CD4-positive, alpha-beta memory T cell (primary cell): Measurements from ENCODE around the gene ZNF136. TPM values are rescaled to one million over a fixed set of nuclear protein-coding genes. Genes with fewer than 3 reads are reported as not detected.
A peak's percentile ranks its signal among the peaks of the same experiment; 100 is the strongest.

Experiments used
- CTCF ChIA-PET: fragments of 350-600 bp; sonication (Branson Sonifier 250); formaldehyde crosslinking; loops from one replicate; lab custom pipeline; 2021; ENCODE audit warnings: inconsistent platforms; ENCODE audit not compliant: partially characterized antibody; lab: Charles Lee
- POLR2A ChIA-PET: fragments of 350-600 bp; sonication (Branson Sonifier 250); formaldehyde crosslinking; loops from one replicate; lab custom pipeline; 2021; ENCODE audit not compliant: partially characterized antibody; lab: Charles Lee
- DNase-seq, 5 donors: peaks; one replicate each; pipeline versions ENCODE4 v3.0.0 to v3.0.0-alpha.2; 2020 to 2022; ENCODE audit warnings: mixed read lengths in 1 of 5
- H3K27ac ChIP-seq: one replicate; pipeline ENCODE4 v1.7.0; 2013; ENCODE audit warnings: low read depth, low read length
- H3K27me3 ChIP-seq: 2 replicates; pipeline ENCODE4 v1.7.0; 2013; ENCODE audit warnings: mild to moderate bottlenecking, low read length, moderate library complexity; ENCODE audit not compliant: insufficient read depth
- H3K36me3 ChIP-seq: 2 replicates; pipeline ENCODE4 v1.7.0; 2013; ENCODE audit warnings: mild to moderate bottlenecking, low read length, moderate library complexity; ENCODE audit not compliant: insufficient read depth
- H3K4me1 ChIP-seq: 2 replicates; pipeline ENCODE4 v1.7.0; 2013; ENCODE audit warnings: mild to moderate bottlenecking, low read length, moderate library complexity; ENCODE audit not compliant: insufficient read depth
- H3K4me3 ChIP-seq, 2 donors: one replicate each; pipeline ENCODE4 v1.7.0; 2013; ENCODE audit warnings: low read length in 2 of 2, mild to moderate bottlenecking in 1 of 2
- H3K9me3 ChIP-seq, 2 donors: one replicate each; pipeline ENCODE4 v1.7.0; 2013; ENCODE audit warnings: low read length in 2 of 2, control low read depth in 1 of 2; ENCODE audit not compliant: control insufficient read depth in 1 of 2
- H3K27ac Mint-ChIP-seq, 7 donors: one replicate each; pipeline ENCODE4 v1.8.0; 2020 to 2021; ENCODE audit warnings: mixed read lengths in 7 of 7, mild to moderate bottlenecking in 6 of 7, inconsistent platforms in 3 of 7, moderate library complexity in 3 of 7
- H3K27me3 Mint-ChIP-seq, 2 donors: one replicate each; pipeline ENCODE4 v1.8.0; 2020 to 2021; ENCODE audit warnings: mixed read lengths in 2 of 2
- H3K36me3 Mint-ChIP-seq, 2 donors: one replicate each; pipeline ENCODE4 v1.8.0; 2020 to 2021; ENCODE audit warnings: mixed read lengths in 2 of 2, inconsistent platforms in 1 of 2, mild to moderate bottlenecking in 1 of 2
- H3K4me1 Mint-ChIP-seq, 4 donors: one replicate each; pipeline ENCODE4 v1.8.0; 2020 to 2021; ENCODE audit warnings: mixed read lengths in 4 of 4, mild to moderate bottlenecking in 1 of 4
- H3K4me3 Mint-ChIP-seq, 8 donors: one replicate each; pipeline ENCODE4 v1.8.0; 2020 to 2021; ENCODE audit warnings: mixed read lengths in 8 of 8, mild to moderate bottlenecking in 7 of 8, moderate library complexity in 6 of 8, inconsistent platforms in 3 of 8
- H3K9me3 Mint-ChIP-seq, 8 donors: one replicate each; pipeline ENCODE4 v1.8.0; 2020 to 2021; ENCODE audit warnings: mixed read lengths in 8 of 8, mild to moderate bottlenecking in 5 of 8, inconsistent platforms in 3 of 8, moderate library complexity in 1 of 8
- intact Hi-C: fragments of 100-400 bp; cut with micrococcal nuclease; formaldehyde crosslinking; loops from one replicate; pipeline ENCODE4 v1.15.1; 2023
- polyA plus RNA-seq, 2 donors: library from polyadenylated mRNA; unstranded; fragments of 300-500 nt; fragmentation: Illumina TruSeq; gene quantifications; one replicate each; pipeline ENCODE4 v1.2.3, GENCODE V29; 2021
- total RNA-seq, 2 experiments: library from RNA; stranded (reverse); gene quantifications; one replicate each; pipeline ENCODE4 v1.2.3, GENCODE V29; 2021

The ZNF136 gene
- total and polyA plus RNA-seq, 4 experiments from 2014 or later = 17.0 to 32.8 (median 22.7) TPM

- Mint-ChIP-seq H3K27me3 (no peaks in the 10 kb centered on the region), H3K4me1 (peaks cover 0 to 5% (median 0%) of the 10 kb centered on the region in 4 donors), H3K4me3 (no peak overlapping the region), H3K36me3 (peaks cover 82 to 86% of the 10 kb centered on the region in 2 donors), H3K9me3 (peaks cover 0 to 100% (median 87%) of the 10 kb centered on the region in 8 donors), H3K27ac (peak overlapping the region in 1 of 7 donors; percentile 11)
- H3K27me3 ChIP-seq = no peaks in the 10 kb centered on the region
- DNase-seq = no peak
- H3K9me3 ChIP-seq = peaks cover 32 to 75% of the 10 kb centered on the region in 2 donors
- no peaks in the 10 kb centered on the region for H3K4me1 ChIP-seq
- peaks cover 36% of the 10 kb centered on the region for H3K36me3 ChIP-seq
- intact Hi-C loops = no loop called here
- no peak overlapping the region for H3K27ac ChIP-seq
- ChIA-PET CTCF (no interaction called here), POLR2A (no interaction called here)
- H3K4me3 ChIP-seq = peak overlapping the region in 1 of 2 donors; percentile 26
Measured at GRCh38 chr19:12187625-12188024, 24.7 kb downstream of the ZNF136 start.

GRCh38 chr19:12194827-12195731, 32.2 kb downstream of the ZNF136 start:
- peaks cover 0 to 90% (median 71%) of the 10 kb centered on the region in 8 donors for H3K9me3 Mint-ChIP-seq
- peak; percentile 43 to 58 (median 54) for DNase-seq
- Histone ChIP-seq H3K27me3 (no peaks in the 10 kb centered on the region), H3K4me1 (peaks cover 7% of the 10 kb centered on the region), H3K36me3 (no peaks in the 10 kb centered on the region), H3K27ac (no peak overlapping the region), H3K9me3 (peaks cover 7 to 44% of the 10 kb centered on the region in 2 donors), H3K4me3 (peak overlapping the region in 1 of 2 donors; percentile 8)
- intact Hi-C loops = no loop called here
- ChIA-PET CTCF (no interaction called here), POLR2A (interaction anchor here (0.6 to 2.0 kb wide), 2 partner anchors 138 to 205 kb away, joined by 3 to 5 read pairs; partner anchors contain the start of gene ZNF563)
- peaks cover 0 to 17% (median 7%) of the 10 kb centered on the region in 4 donors for H3K4me1 Mint-ChIP-seq
- peak overlapping the region in 1 of 7 donors; percentile 70 for H3K27ac Mint-ChIP-seq
- no peaks in the 10 kb centered on the region for H3K27me3 Mint-ChIP-seq
- H3K4me3 Mint-ChIP-seq = peak overlapping the region; percentile 52 to 88 (median 80)
- peaks cover 38 to 43% of the 10 kb centered on the region in 2 donors for H3K36me3 Mint-ChIP-seq

- Histone ChIP-seq H3K27me3 (no peaks in the 10 kb centered on the region), H3K4me3 (no peak overlapping the region), H3K36me3 (no peaks in the 10 kb centered on the region), H3K4me1 (peaks cover 8% of the 10 kb centered on the region), H3K27ac (no peak overlapping the region), H3K9me3 (peaks cover 5 to 27% of the 10 kb centered on the region in 2 donors)
- Mint-ChIP-seq H3K4me3 (no peak overlapping the region), H3K36me3 (peaks cover 20 to 21% of the 10 kb centered on the region in 2 donors), H3K9me3 (peaks cover 0 to 70% (median 49%) of the 10 kb centered on the region in 8 donors), H3K27ac (no peak overlapping the region), H3K27me3 (no peaks in the 10 kb centered on the region), H3K4me1 (peaks cover 6 to 36% (median 9%) of the 10 kb centered on the region in 4 donors)
- no peak for DNase-seq
- POLR2A ChIA-PET = no interaction called here
- intact Hi-C loops = no loop called here
- CTCF ChIA-PET = no interaction called here
Measured at GRCh38 chr19:12198136-12198535, 35.2 kb downstream of the ZNF136 start.

GRCh38 chr19:12199757-12200419, 37.0 kb downstream of the ZNF136 start:
- H3K36me3 ChIP-seq = no peaks in the 10 kb centered on the region
- no peaks in the 10 kb centered on the region for H3K27me3 Mint-ChIP-seq
- no peak overlapping the region for H3K27ac Mint-ChIP-seq
- no peak overlapping the region for H3K4me3 ChIP-seq
- intact Hi-C loops = loop anchor here (5.0 kb wide), 1 partner anchor 132 kb away; the partner anchor contains the start of gene ZNF563
- no peak for DNase-seq
- peak overlapping the region in 2 of 8 donors; percentile 11 to 45 for H3K4me3 Mint-ChIP-seq
- ChIA-PET CTCF (interaction anchor here (0.6 to 1.3 kb wide), 2 partner anchors 58 to 147 kb away, joined by 3 read pairs; no protein-coding TSS in a partner anchor), POLR2A (no interaction called here)
- H3K9me3 ChIP-seq = peaks cover 0 to 17% of the 10 kb centered on the region in 2 donors
- H3K36me3 Mint-ChIP-seq = peaks cover 17 to 27% of the 10 kb centered on the region in 2 donors
- H3K4me1 Mint-ChIP-seq = peaks cover 6 to 31% (median 9%) of the 10 kb centered on the region in 4 donors
- H3K27me3 ChIP-seq = no peaks in the 10 kb centered on the region
- no peak overlapping the region for H3K27ac ChIP-seq
- H3K9me3 Mint-ChIP-seq = peaks cover 0 to 67% (median 39%) of the 10 kb centered on the region in 8 donors
- peaks cover 8% of the 10 kb centered on the region for H3K4me1 ChIP-seq

- Mint-ChIP-seq H3K27ac (no peak overlapping the region), H3K9me3 (peaks cover 0 to 68% (median 32%) of the 10 kb centered on the region in 8 donors), H3K4me1 (peaks cover 6 to 24% (median 6%) of the 10 kb centered on the region in 4 donors), H3K36me3 (peaks cover 20 to 28% of the 10 kb centered on the region in 2 donors), H3K27me3 (no peaks in the 10 kb centered on the region), H3K4me3 (no peak overlapping the region)
- Histone ChIP-seq H3K9me3 (peaks cover 0 to 13% of the 10 kb centered on the region in 2 donors), H3K27ac (no peak overlapping the region), H3K27me3 (no peaks in the 10 kb centered on the region), H3K4me1 (peaks cover 8% of the 10 kb centered on the region), H3K36me3 (no peaks in the 10 kb centered on the region), H3K4me3 (no peak overlapping the region)
- intact Hi-C loops = loop anchor here (1.0 to 5.0 kb wide), 6 partner anchors 130 to 471 kb away; partner anchors contain the start of genes ZNF443 and ZNF563
- POLR2A ChIA-PET = no interaction called here
- peak; percentile 41 to 57 (median 50) for DNase-seq
- CTCF ChIA-PET = interaction anchor here (0.7 to 1.4 kb wide), 4 partner anchors 20 to 401 kb away, joined by 3 to 9 read pairs (median 4); partner anchors contain the start of gene ZNF563
Measured at GRCh38 chr19:12202250-12202649, 39.4 kb downstream of the ZNF136 start.

GRCh38 chr19:12205296-12205695, 42.4 kb downstream of the ZNF136 start:
- H3K27ac ChIP-seq = no peak overlapping the region
- H3K4me3 ChIP-seq = no peak overlapping the region
- no peaks in the 10 kb centered on the region for H3K27me3 ChIP-seq
- H3K9me3 ChIP-seq = peaks cover 0 to 23% of the 10 kb centered on the region in 2 donors
- ChIA-PET POLR2A (interaction anchor here (0.7 kb wide), 1 partner anchor 128 kb away, joined by 3 read pairs; the partner anchor contains the start of gene ZNF563), CTCF (interaction anchor here (0.7 kb wide), 1 partner anchor 393 kb away, joined by 3 read pairs; no protein-coding TSS in a partner anchor)
- peaks cover 0 to 72% (median 44%) of the 10 kb centered on the region in 8 donors for H3K9me3 Mint-ChIP-seq
- peaks cover 0 to 16% (median 5%) of the 10 kb centered on the region in 4 donors for H3K4me1 Mint-ChIP-seq
- H3K27ac Mint-ChIP-seq = no peak overlapping the region
- no peak overlapping the region for H3K4me3 Mint-ChIP-seq
- H3K36me3 ChIP-seq = no peaks in the 10 kb centered on the region
- DNase-seq = no peak
- no peaks in the 10 kb centered on the region for H3K27me3 Mint-ChIP-seq
- H3K4me1 ChIP-seq = no peaks in the 10 kb centered on the region
- intact Hi-C loops = no loop called here
- peaks cover 28 to 31% of the 10 kb centered on the region in 2 donors for H3K36me3 Mint-ChIP-seq
